Suprapubic skin (tissue), 3 donors: ENCODE results near the gene TGFBI.

ENCODE experiments used
- EP300 ChIP-seq: sonication (generic); formaldehyde crosslinking; IDR thresholded peaks from one replicate; pipeline ENCODE4 v1.6.1; 2017; ENCODE audit warnings: antibody characterized with exemption
- POLR2A ChIP-seq, 2 donors: fragments of 450-650 bp; IDR thresholded peaks; one replicate each; pipeline ENCODE4 v1.6.1; 2017; ENCODE audit warnings: antibody characterized with exemption in 2 of 2, mild to moderate bottlenecking in 2 of 2, moderate library complexity in 2 of 2
- TF ChIP-seq, protein P1 (sequence below), 2 donors: fragments of 200-600 bp in 1 of 2; fragments of 450-650 bp in 1 of 2; sonication (generic) in 1 of 2; IDR thresholded peaks; one replicate each; pipeline ENCODE4 v1.5.1; 2016 to 2019; ENCODE audit warnings: antibody characterized with exemption in 2 of 2, mild to moderate bottlenecking in 1 of 2, moderate library complexity in 1 of 2

DNA sequence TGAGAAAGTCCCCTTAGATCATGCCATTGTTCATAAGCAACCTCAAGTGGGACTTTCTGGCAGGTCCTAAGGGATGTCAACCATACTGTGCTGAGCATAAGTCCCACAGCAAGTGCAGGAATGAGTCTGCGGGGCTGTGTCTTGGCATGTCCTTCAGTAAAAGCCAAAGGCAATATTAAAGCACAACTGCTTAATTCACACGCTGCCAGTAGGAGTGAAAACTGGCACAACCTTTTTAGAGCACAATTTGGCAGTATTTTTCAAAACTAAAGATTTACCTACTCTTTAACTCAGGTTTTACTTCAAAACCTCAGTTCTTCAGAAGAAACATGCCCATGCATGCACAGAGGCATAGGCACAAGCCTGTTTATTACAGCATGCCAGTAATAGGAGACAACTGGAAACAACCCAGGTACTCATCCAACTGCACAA, 79.4 kb downstream of the TGFBI start:
- TF ChIP-seq, protein P1, sequence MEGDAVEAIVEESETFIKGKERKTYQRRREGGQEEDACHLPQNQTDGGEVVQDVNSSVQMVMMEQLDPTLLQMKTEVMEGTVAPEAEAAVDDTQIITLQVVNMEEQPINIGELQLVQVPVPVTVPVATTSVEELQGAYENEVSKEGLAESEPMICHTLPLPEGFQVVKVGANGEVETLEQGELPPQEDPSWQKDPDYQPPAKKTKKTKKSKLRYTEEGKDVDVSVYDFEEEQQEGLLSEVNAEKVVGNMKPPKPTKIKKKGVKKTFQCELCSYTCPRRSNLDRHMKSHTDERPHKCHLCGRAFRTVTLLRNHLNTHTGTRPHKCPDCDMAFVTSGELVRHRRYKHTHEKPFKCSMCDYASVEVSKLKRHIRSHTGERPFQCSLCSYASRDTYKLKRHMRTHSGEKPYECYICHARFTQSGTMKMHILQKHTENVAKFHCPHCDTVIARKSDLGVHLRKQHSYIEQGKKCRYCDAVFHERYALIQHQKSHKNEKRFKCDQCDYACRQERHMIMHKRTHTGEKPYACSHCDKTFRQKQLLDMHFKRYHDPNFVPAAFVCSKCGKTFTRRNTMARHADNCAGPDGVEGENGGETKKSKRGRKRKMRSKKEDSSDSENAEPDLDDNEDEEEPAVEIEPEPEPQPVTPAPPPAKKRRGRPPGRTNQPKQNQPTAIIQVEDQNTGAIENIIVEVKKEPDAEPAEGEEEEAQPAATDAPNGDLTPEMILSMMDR (IDR thresholded peaks at IDR 0.05): no peak
- TF ChIP-seq POLR2A (IDR thresholded peaks at IDR 0.05) (no peak), EP300 (no peak)
